Keratinocyte (primary cell): ENCODE measurements around the gene OR52W1. TPM values are rescaled to one million over a fixed set of nuclear protein-coding genes. Genes with fewer than 3 reads are reported as not detected.

Experiments
- DNase-seq: peaks from one replicate; pipeline ENCODE4 v3.0.0-alpha.2; 2011; ENCODE audit warnings: low read depth, missing footprints, low spot score
- FAIRE-seq: peaks from 2 replicates; lab custom pipeline; 2011; peaks lifted over from hg19 to GRCh38; lab: Jason Lieb, UNC
- H2AFZ ChIP-seq: 2 replicates; pipeline ENCODE4 v1.6.0; 2012; ENCODE audit warnings: low read length, control low read depth, inconsistent platforms; ENCODE audit not compliant: control insufficient read depth
- H3K27ac ChIP-seq: 2 replicates; pipeline ENCODE4 v1.5.1; 2011; ENCODE audit warnings: low read length; ENCODE audit not compliant: control insufficient read depth, insufficient read depth
- H3K27me3 ChIP-seq: 3 replicates; pipeline ENCODE4 v1.6.0; 2011; ENCODE audit warnings: low read length; ENCODE audit not compliant: control insufficient read depth, insufficient read depth; ENCODE audit errors: extremely low read depth
- H3K36me3 ChIP-seq, 2 experiments: 2 replicates in 1 of 2; 3 replicates in 1 of 2; pipeline ENCODE4 v1.5.1; 2011; ENCODE audit warnings: low read length in 2 of 2, mild to moderate bottlenecking in 1 of 2; ENCODE audit not compliant: control insufficient read depth in 2 of 2, insufficient read depth in 2 of 2; ENCODE audit errors: extremely low read depth in 1 of 2
- H3K4me1 ChIP-seq: 3 replicates; pipeline ENCODE4 v1.5.1; 2011; ENCODE audit warnings: low read length; ENCODE audit not compliant: control insufficient read depth, insufficient read depth; ENCODE audit errors: extremely low read depth
- H3K4me2 ChIP-seq: 3 replicates; pipeline ENCODE4 v1.6.0; 2011; ENCODE audit warnings: low read depth, low read length; ENCODE audit not compliant: control insufficient read depth, insufficient read depth; ENCODE audit errors: extremely low read depth
- H3K4me3 ChIP-seq, 3 experiments: fragments of 200-600 bp in 1 of 3; sonication (generic) in 1 of 3; 2 replicates in 2 of 3; 3 replicates in 1 of 3; pipeline ENCODE4 v1.5.1; 2011 to 2016; ENCODE audit warnings: low read length in 3 of 3, mild to moderate bottlenecking in 3 of 3, control low read depth in 2 of 3, inconsistent platforms in 1 of 3, low read depth in 1 of 3, mixed read lengths in 1 of 3, mixed run types in 1 of 3, moderate library complexity in 1 of 3; ENCODE audit not compliant: control insufficient read depth in 2 of 3, insufficient read depth in 2 of 3; ENCODE audit errors: extremely low read depth in 1 of 3
- H3K79me2 ChIP-seq: 2 replicates; pipeline ENCODE4 v1.6.0; 2012; ENCODE audit warnings: low read length; ENCODE audit not compliant: control insufficient read depth, insufficient read depth
- H3K9ac ChIP-seq: 3 replicates; pipeline ENCODE4 v1.6.0; 2011; ENCODE audit warnings: low read length; ENCODE audit not compliant: control insufficient read depth, insufficient read depth; ENCODE audit errors: extremely low read depth
- H3K9me1 ChIP-seq: 3 replicates; pipeline ENCODE4 v1.6.0; 2011; ENCODE audit warnings: low read length; ENCODE audit not compliant: control insufficient read depth, insufficient read depth; ENCODE audit errors: extremely low read depth
- H3K9me3 ChIP-seq: 2 replicates; pipeline ENCODE4 v1.5.1; 2012; ENCODE audit warnings: low read depth, low read length; ENCODE audit not compliant: control insufficient read depth
- H4K20me1 ChIP-seq: 3 replicates; pipeline ENCODE4 v1.6.0; 2011; ENCODE audit warnings: low read length; ENCODE audit not compliant: control insufficient read depth, insufficient read depth; ENCODE audit errors: extremely low read depth
- EZH2 ChIP-seq: IDR thresholded peaks from one replicate; pipeline ENCODE4 v1.6.1; 2012; ENCODE audit warnings: inconsistent platforms, mild to moderate bottlenecking, low read length, moderate library complexity
- dilution Hi-C: fragments of 300-500 bp; cut with MboI; formaldehyde crosslinking; loops from one replicate; pipeline ENCODE4 v1.7.0; 2020; ENCODE audit warnings: low sequenced_read_pairs; ENCODE audit not compliant: extremely low pct_ligation_motif_present
- polyA plus RNA-seq, 5 experiments: library from polyadenylated mRNA; depleted of rRNA in 3 of 5; stranded (reverse) in 3 of 5; stranded (forward) in 1 of 5; unstranded in 1 of 5; fragments of >200 nt; gene quantifications; 1 replicate in 1 of 5; 2 replicates in 3 of 5; 3 replicates in 1 of 5; pipeline versions ENCODE4 v1.2.1 to v1.2.3, GENCODE V29; 2011 to 2012; ENCODE audit warnings: missing spikeins in 2 of 5, low read depth in 1 of 5, low replicate concordance in 1 of 5
- TF ChIP-seq, protein P1 (sequence below), 3 experiments: IDR thresholded peaks in 1 of 3; conservative IDR thresholded peaks in 1 of 3; optimal IDR thresholded peaks in 1 of 3; 2 replicates in 2 of 3; 3 replicates in 1 of 3; pipeline versions ENCODE3 to v1.5.1; 2011; ENCODE audit warnings: low read length in 3 of 3, mild to moderate bottlenecking in 3 of 3, moderate library complexity in 2 of 3, control low read depth in 1 of 3, inconsistent platforms in 1 of 3; ENCODE audit not compliant: insufficient read depth in 2 of 3; ENCODE audit errors: extremely low read depth in 1 of 3

The OR52W1 gene
- polyA plus RNA-seq, 1 donor (not counting 4 experiments of a cell fraction or from before 2014, with no cell fraction given) = not detected

- Histone ChIP-seq H3K4me2 (no peak overlapping the region), H3K9me1 (no peaks in the 10 kb centered on the region)
- FAIRE-seq = no peak
Measured at GRCh38 chr11:6191742-6192141, 7.3 kb upstream of the OR52W1 start.

DNA sequence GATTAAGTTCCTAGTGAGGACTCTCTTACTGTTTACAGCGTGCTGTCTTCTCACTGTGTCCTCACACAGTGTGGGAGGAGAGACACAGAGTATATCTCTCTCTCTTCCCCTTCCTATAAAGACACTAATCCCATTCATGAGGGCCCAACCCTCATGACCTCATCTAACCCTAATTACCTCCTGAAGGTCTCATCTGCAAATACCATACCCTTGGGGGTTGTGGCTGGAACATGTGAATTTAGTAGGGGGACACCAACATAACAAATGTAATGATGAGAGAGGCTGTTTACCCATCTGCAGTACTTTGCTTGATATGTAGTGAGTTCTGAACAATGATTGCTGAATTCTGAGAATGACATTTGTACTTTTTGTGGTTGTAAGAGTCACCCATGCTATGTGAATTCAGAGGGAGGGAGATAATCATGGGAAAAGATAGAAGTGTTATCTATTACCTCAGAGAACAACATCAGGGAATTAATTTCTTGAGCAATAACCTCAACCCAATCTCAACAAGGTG lies 4.9 kb upstream of the OR52W1 start:
- H3K4me2 ChIP-seq = no peak overlapping the region
- DNase-seq = no peak

More at GRCh38 chr11:6191742-6192141, 7.3 kb upstream of the OR52W1 start:
- Histone ChIP-seq H3K27me3 (no peaks in the 10 kb centered on the region), H2AFZ (no peak overlapping the region), H3K4me3 (no peak overlapping the region), H3K79me2 (no peaks in the 10 kb centered on the region), H4K20me1 (no peaks in the 10 kb centered on the region), H3K9ac (no peak overlapping the region), H3K27ac (no peak overlapping the region), H3K36me3 (no peaks in the 10 kb centered on the region), H3K4me1 (no peaks in the 10 kb centered on the region), H3K9me3 (no peaks in the 10 kb centered on the region)
- no peak for DNase-seq
- TF ChIP-seq EZH2 = no peak
- TF ChIP-seq, protein P1, sequence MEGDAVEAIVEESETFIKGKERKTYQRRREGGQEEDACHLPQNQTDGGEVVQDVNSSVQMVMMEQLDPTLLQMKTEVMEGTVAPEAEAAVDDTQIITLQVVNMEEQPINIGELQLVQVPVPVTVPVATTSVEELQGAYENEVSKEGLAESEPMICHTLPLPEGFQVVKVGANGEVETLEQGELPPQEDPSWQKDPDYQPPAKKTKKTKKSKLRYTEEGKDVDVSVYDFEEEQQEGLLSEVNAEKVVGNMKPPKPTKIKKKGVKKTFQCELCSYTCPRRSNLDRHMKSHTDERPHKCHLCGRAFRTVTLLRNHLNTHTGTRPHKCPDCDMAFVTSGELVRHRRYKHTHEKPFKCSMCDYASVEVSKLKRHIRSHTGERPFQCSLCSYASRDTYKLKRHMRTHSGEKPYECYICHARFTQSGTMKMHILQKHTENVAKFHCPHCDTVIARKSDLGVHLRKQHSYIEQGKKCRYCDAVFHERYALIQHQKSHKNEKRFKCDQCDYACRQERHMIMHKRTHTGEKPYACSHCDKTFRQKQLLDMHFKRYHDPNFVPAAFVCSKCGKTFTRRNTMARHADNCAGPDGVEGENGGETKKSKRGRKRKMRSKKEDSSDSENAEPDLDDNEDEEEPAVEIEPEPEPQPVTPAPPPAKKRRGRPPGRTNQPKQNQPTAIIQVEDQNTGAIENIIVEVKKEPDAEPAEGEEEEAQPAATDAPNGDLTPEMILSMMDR (optimal IDR thresholded peaks at IDR 0.05 in 1 of 3, IDR thresholded peaks at IDR 0.05 in 1 of 3, conservative IDR thresholded peaks at IDR 0.05 in 1 of 3; ENCODE audit: extremely low read depth in 1 of 3, insufficient read depth in 2 of 3, low read length in 3 of 3) = no peak
- dilution Hi-C loops = no loop called here

More for the DNA sequence above, 4.9 kb upstream of the OR52W1 start:
- H3K9me1 ChIP-seq = no peaks in the 10 kb centered on the region
- H3K27me3 ChIP-seq = no peaks in the 10 kb centered on the region
- H3K9me3 ChIP-seq = no peaks in the 10 kb centered on the region
- no peak overlapping the region for H2AFZ ChIP-seq
- no peak for TF ChIP-seq EZH2
- TF ChIP-seq, protein P1 (optimal IDR thresholded peaks at IDR 0.05 in 1 of 3, IDR thresholded peaks at IDR 0.05 in 1 of 3, conservative IDR thresholded peaks at IDR 0.05 in 1 of 3; ENCODE audit: extremely low read depth in 1 of 3, insufficient read depth in 2 of 3, low read length in 3 of 3) = no peak
- H3K79me2 ChIP-seq = no peaks in the 10 kb centered on the region
- H3K4me3 ChIP-seq = no peak overlapping the region
- H3K27ac ChIP-seq = no peak overlapping the region
- H3K9ac ChIP-seq = no peak overlapping the region
- FAIRE-seq = no peak
- dilution Hi-C loops = no loop called here
- no peaks in the 10 kb centered on the region for H3K36me3 ChIP-seq
- H3K4me1 ChIP-seq = no peaks in the 10 kb centered on the region
- H4K20me1 ChIP-seq = no peaks in the 10 kb centered on the region
